ENCODE data around the gene MAML3. TPM values are rescaled to one million over a fixed set of nuclear protein-coding genes. Genes with fewer than 3 reads are reported as not detected.

Gene MAML3
- total RNA-seq, 2 donors from 2014 or later = 29.2 to 32.2 TPM

DNA sequence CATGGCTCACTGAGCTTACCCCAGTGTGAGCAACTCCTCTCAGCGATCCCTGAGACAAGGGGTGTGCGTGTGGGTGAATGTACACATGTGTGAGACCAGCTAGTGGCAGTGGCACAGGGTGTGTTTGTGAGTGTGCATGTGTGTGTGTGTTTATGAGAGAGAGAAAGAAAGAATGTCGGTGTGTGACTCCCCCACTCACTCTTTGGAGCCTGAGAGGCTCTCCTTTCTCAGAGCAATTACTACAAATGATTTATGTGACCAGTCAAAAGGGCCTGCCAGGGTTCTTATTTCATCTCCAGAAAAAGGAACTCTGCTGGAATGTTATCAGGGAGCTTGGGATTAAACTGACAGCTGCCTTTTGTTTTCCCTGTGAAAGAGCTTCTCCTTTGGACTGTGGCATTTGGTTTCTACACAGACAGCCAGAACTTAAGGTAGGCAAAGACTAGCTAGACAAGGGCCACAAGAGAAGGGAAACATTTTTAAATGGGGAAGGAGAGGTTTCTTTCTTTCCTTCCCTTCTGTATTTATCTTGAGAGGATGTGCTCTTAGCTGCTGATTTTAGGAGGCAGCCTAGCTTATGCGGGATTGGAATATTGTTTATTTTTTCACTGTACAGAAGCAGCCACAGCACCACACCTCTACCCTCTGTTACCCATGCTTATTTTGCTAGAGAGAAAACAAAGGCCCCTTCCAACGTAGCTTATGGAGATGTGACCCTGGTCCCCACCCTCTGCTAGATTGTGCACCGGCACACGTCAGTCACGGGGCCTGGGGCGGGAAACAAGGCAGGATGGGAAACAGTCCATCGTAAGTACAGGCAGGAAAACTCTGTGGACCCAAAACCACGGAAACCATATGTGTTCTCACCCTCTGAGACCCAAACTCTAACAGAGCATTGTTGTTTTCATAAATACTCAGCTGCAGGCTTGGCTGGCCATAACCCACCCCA lies 344.9 kb downstream of the MAML3 start:
- peak overlapping the region; percentile 88 for H3K27ac ChIP-seq (ENCODE audit: low read depth, low read length)
- WGBS, 2 experiments (ENCODE audit: insufficient coverage in 1 of 2, insufficient read length in 1 of 2) = 89 to 92% methylated on average over 2 to 11 of the region's 11 CpGs
- peaks cover 23% of the 10 kb centered on the region for H3K9me3 ChIP-seq (ENCODE audit: control insufficient read depth, low read length)
- TF ChIP-seq CTCF (conservative IDR thresholded peaks at IDR 0.05) = no peak
- peak overlapping the region; percentile 34 for H3K4me3 ChIP-seq (ENCODE audit: low read length)
- no peak for DNase-seq
- peaks cover 28% of the 10 kb centered on the region for H3K4me1 ChIP-seq (ENCODE audit: control insufficient read depth, insufficient read depth, low read length)
- H3K9me3 Mint-ChIP-seq = peaks cover 14% of the 10 kb centered on the region
- H3K4me1 Mint-ChIP-seq = peaks cover 31% of the 10 kb centered on the region
- no peak overlapping the region for H3K9ac ChIP-seq (ENCODE audit: extremely low read depth, low read length, poor library complexity, severe bottlenecking)
- no peak overlapping the region for H3K4me3 Mint-ChIP-seq
- peaks cover 18% of the 10 kb centered on the region for H3K36me3 ChIP-seq (ENCODE audit: control insufficient read depth, insufficient read depth, low read length)
- peak overlapping the region; percentile 77 for H3K27ac Mint-ChIP-seq
- H3K27me3 ChIP-seq (ENCODE audit: control insufficient read depth, insufficient read depth, low read length, poor library complexity, severe bottlenecking) = no peaks in the 10 kb centered on the region
- peaks cover 18% of the 10 kb centered on the region for H3K36me3 Mint-ChIP-seq (ENCODE audit: low read depth)
- no peaks in the 10 kb centered on the region for H3K27me3 Mint-ChIP-seq (ENCODE audit: insufficient read depth)

DNA sequence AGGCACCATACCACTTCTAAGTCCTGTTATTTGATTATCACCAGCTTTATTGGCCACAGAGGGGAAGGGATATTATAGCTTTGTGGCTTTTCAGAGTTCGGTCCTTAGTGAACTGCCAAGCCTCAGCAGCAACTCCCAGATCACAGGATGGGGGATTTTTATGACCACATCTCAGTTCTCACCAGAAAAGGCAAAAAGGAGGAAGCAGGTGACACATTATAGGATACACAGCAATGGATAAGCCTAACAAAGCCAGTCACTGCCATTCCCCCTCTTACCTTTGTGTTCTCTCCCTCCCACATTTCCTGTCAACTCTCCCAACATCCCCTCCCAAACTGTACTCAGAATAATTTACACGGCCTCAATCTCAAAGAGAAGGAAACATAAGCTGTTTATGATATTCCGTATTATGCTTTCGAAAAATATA lies 345.6 kb downstream of the MAML3 start:
- Mint-ChIP-seq H3K36me3 (ENCODE audit: low read depth) (peaks cover 18% of the 10 kb centered on the region), H3K4me1 (peaks cover 24% of the 10 kb centered on the region), H3K27me3 (ENCODE audit: insufficient read depth) (no peaks in the 10 kb centered on the region), H3K4me3 (no peak overlapping the region), H3K27ac (no peak overlapping the region), H3K9me3 (peaks cover 14% of the 10 kb centered on the region)
- no peak for DNase-seq
- H3K4me1 ChIP-seq (ENCODE audit: control insufficient read depth, insufficient read depth, low read length) = peaks cover 26% of the 10 kb centered on the region
- no peaks in the 10 kb centered on the region for H3K27me3 ChIP-seq (ENCODE audit: control insufficient read depth, insufficient read depth, low read length, poor library complexity, severe bottlenecking)
- peak overlapping the region; percentile 88 for H3K27ac ChIP-seq (ENCODE audit: low read depth, low read length)
- H3K9me3 ChIP-seq (ENCODE audit: control insufficient read depth, low read length) = peaks cover 23% of the 10 kb centered on the region
- H3K9ac ChIP-seq (ENCODE audit: extremely low read depth, low read length, poor library complexity, severe bottlenecking) = no peak overlapping the region
- WGBS, 2 experiments (ENCODE audit: insufficient coverage in 1 of 2, insufficient read length in 1 of 2) = 86 to 94% methylated on average over 3 to 4 of the region's 4 CpGs
- peaks cover 18% of the 10 kb centered on the region for H3K36me3 ChIP-seq (ENCODE audit: control insufficient read depth, insufficient read depth, low read length)
- no peak overlapping the region for H3K4me3 ChIP-seq (ENCODE audit: low read length)
- no peak for TF ChIP-seq CTCF (conservative IDR thresholded peaks at IDR 0.05)

GRCh38 chr4:139807483-139807882 lies 346.5 kb downstream of the MAML3 start:
- WGBS, 2 experiments (ENCODE audit: insufficient coverage in 1 of 2, insufficient read length in 1 of 2) = 97% methylated on average over 4 of the region's 4 CpGs
- H3K4me3 Mint-ChIP-seq = no peak overlapping the region

More at GRCh38 chr4:139807483-139807882, 346.5 kb downstream of the MAML3 start:
- no peak for DNase-seq
- no peak overlapping the region for H3K9ac ChIP-seq (ENCODE audit: extremely low read depth, low read length, poor library complexity, severe bottlenecking)
- no peak overlapping the region for H3K4me3 ChIP-seq (ENCODE audit: low read length)
- no peak for TF ChIP-seq CTCF (conservative IDR thresholded peaks at IDR 0.05)
- H3K4me1 ChIP-seq (ENCODE audit: control insufficient read depth, insufficient read depth, low read length) = peaks cover 21% of the 10 kb centered on the region
- peaks cover 18% of the 10 kb centered on the region for H3K36me3 Mint-ChIP-seq (ENCODE audit: low read depth)
- no peak overlapping the region for H3K27ac ChIP-seq (ENCODE audit: low read depth, low read length)
- H3K27me3 ChIP-seq (ENCODE audit: control insufficient read depth, insufficient read depth, low read length, poor library complexity, severe bottlenecking) = no peaks in the 10 kb centered on the region
- peaks cover 23% of the 10 kb centered on the region for H3K9me3 ChIP-seq (ENCODE audit: control insufficient read depth, low read length)
- no peaks in the 10 kb centered on the region for H3K27me3 Mint-ChIP-seq (ENCODE audit: insufficient read depth)
- no peak overlapping the region for H3K27ac Mint-ChIP-seq
- peaks cover 17% of the 10 kb centered on the region for H3K4me1 Mint-ChIP-seq
- H3K36me3 ChIP-seq (ENCODE audit: control insufficient read depth, insufficient read depth, low read length) = peaks cover 18% of the 10 kb centered on the region
- H3K9me3 Mint-ChIP-seq = peaks cover 14% of the 10 kb centered on the region
